Ammon's horn (tissue), 1 donor: ENCODE results near the gene CPNE6.
"Not testable (repeated sequence)": the region's sequence is repeated elsewhere in the genome, so short reads cannot be mapped to it uniquely, and the experiment has no call there.

Source experiments
- DNase-seq: peaks from one replicate; pipeline ENCODE4 v3.0.0-alpha.2; 2016; ENCODE audit warnings: low spot score

Gene CPNE6

GRCh38 chr14:24105609-24106239 is 34.4 kb downstream of the CPNE6 start:
- DNase-seq: not testable (repeated sequence)

GRCh38 chr14:24106672-24107271 is 35.4 kb downstream of the CPNE6 start:
- DNase-seq: no peak

GRCh38 chr14:24108336-24108874 is 37.0 kb downstream of the CPNE6 start:
- no peak for DNase-seq

- DNase-seq: no peak
Observed at GRCh38 chr14:24110060-24110459, 38.7 kb downstream of the CPNE6 start.

GRCh38 chr14:24110523-24110922 is 39.2 kb downstream of the CPNE6 start:
- no peak for DNase-seq

GRCh38 chr14:24113379-24113800 is 42.0 kb downstream of the CPNE6 start:
- DNase-seq: no peak

GRCh38 chr14:24113801-24114531 is 42.6 kb downstream of the CPNE6 start:
- peak; percentile 89 for DNase-seq

- DNase-seq: peak; percentile 100
Observed at GRCh38 chr14:24114532-24115421, 43.4 kb downstream of the CPNE6 start, which contains the start of the genes DCAF11 and NRL. Gene DCAF11 (plus strand): TSS chr14:24114777. CDS start chr14:24115595, 818 bp downstream. Gene NRL (minus strand): TSS chr14:24114949. CDS start chr14:24082848, 32,101 bp downstream.

GRCh38 chr14:24115422-24116127 is 44.2 kb downstream of the CPNE6 start:
- no peak for DNase-seq

- DNase-seq: no peak
Observed at GRCh38 chr14:24116128-24116814, 44.9 kb downstream of the CPNE6 start.

- DNase-seq: no peak
Observed at GRCh38 chr14:24117179-24117578, 45.8 kb downstream of the CPNE6 start.

GRCh38 chr14:24119691-24120090 is 48.3 kb downstream of the CPNE6 start:
- DNase-seq: no peak

GRCh38 chr14:24121210-24121609 is 49.8 kb downstream of the CPNE6 start:
- no peak for DNase-seq

- no peak for DNase-seq
Observed at GRCh38 chr14:24122416-24122815, 51.1 kb downstream of the CPNE6 start.

GRCh38 chr14:24122898-24123297 is 51.5 kb downstream of the CPNE6 start:
- no peak for DNase-seq

- no peak for DNase-seq
Observed at GRCh38 chr14:24123424-24124417, 52.4 kb downstream of the CPNE6 start.

- no peak for DNase-seq
Observed at GRCh38 chr14:24126939-24127338, 55.6 kb downstream of the CPNE6 start.

GRCh38 chr14:24127673-24128072 is 56.3 kb downstream of the CPNE6 start:
- no peak for DNase-seq
